ENCODE measurements around the gene XRN1.

GRCh38 chr3:142267269-142267668 lies 180.6 kb downstream of the XRN1 start:
- TF ChIP-seq EZH2 (IDR thresholded peaks at IDR 0.05) (no peak), POLR2AphosphoS5 (IDR thresholded peaks at IDR 0.05; ENCODE audit: borderline replicate concordance, low read depth, low read length) (no peak)
